A673 (cell line): Measurements from ENCODE around the gene EPN2. TPM values are rescaled to one million over a fixed set of nuclear protein-coding genes. Genes with fewer than 3 reads are reported as not detected.

Experiments used
- BruUV-seq: library from RNA; stranded (reverse); fragments of 400-500 nt; replicated peaks from 2 replicates; lab custom pipeline; 2021; lab: Mats Ljungman, UMichigan
- CTCF ChIA-PET: fragments of 300-600 bp; sonication (Branson Sonifier 250); formaldehyde crosslinking; loops from one replicate; lab custom pipeline; 2022; ENCODE audit warnings: antibody characterized with exemption; lab: Charles Lee
- POLR2A ChIA-PET: fragments of 300-600 bp; sonication (Branson Sonifier 250); formaldehyde crosslinking; loops from one replicate; lab custom pipeline; 2022; ENCODE audit warnings: antibody characterized with exemption; ENCODE audit not compliant: low non-redundant PET; lab: Charles Lee
- DNase-seq: peaks from one replicate; pipeline ENCODE4 v3.0.0-alpha.2; 2015; ENCODE audit warnings: low spot score
- H3K27ac ChIP-seq: fragments of 200-600 bp; sonication (generic); 2 replicates; pipeline ENCODE4 v1.5.1; 2016; ENCODE audit warnings: mixed run types, low read depth, mild to moderate bottlenecking, mixed read lengths, antibody characterized with exemption, low read length; ENCODE audit not compliant: poor library complexity, severe bottlenecking
- H3K27me3 ChIP-seq: fragments of 200-600 bp; sonication (generic); replicated peaks from 2 replicates; pipeline ENCODE4 v1.6.1; 2017; ENCODE audit warnings: mixed run types, low read depth, mild to moderate bottlenecking, mixed read lengths, antibody characterized with exemption, low read length; ENCODE audit not compliant: insufficient read depth, poor library complexity
- H3K36me3 ChIP-seq: fragments of 200-600 bp; sonication (generic); 2 replicates; pipeline ENCODE4 v1.6.1; 2016; ENCODE audit warnings: mixed run types, mild to moderate bottlenecking, mixed read lengths, antibody characterized with exemption, low read length; ENCODE audit not compliant: insufficient read depth, poor library complexity, severe bottlenecking
- H3K4me1 ChIP-seq: fragments of 200-600 bp; sonication (generic); 2 replicates; pipeline ENCODE4 v1.6.1; 2017; ENCODE audit warnings: mixed run types, mild to moderate bottlenecking, mixed read lengths, antibody characterized with exemption, low read length; ENCODE audit not compliant: insufficient read depth, poor library complexity, severe bottlenecking
- H3K4me3 ChIP-seq: fragments of 200-600 bp; sonication (generic); 2 replicates; pipeline ENCODE4 v1.5.1; 2016; ENCODE audit warnings: low read depth, mixed run types, mild to moderate bottlenecking, mixed read lengths, low read length; ENCODE audit not compliant: poor library complexity, severe bottlenecking
- H3K9me3 ChIP-seq: fragments of 200-600 bp; sonication (generic); 2 replicates; pipeline ENCODE4 v1.6.1; 2016; ENCODE audit warnings: mixed run types, low read depth, mild to moderate bottlenecking, mixed read lengths, antibody characterized with exemption, low read length; ENCODE audit not compliant: poor library complexity, severe bottlenecking
- EZH2 ChIP-seq: fragments of 200-600 bp; sonication (generic); IDR thresholded peaks from 2 replicates; pipeline ENCODE4 v1.6.1; 2017; ENCODE audit warnings: borderline replicate concordance, low read depth, mild to moderate bottlenecking, mixed read lengths, antibody characterized with exemption, low read length; ENCODE audit not compliant: poor library complexity, severe bottlenecking
- intact Hi-C: fragments of 100-400 bp; cut with micrococcal nuclease; formaldehyde crosslinking; loops from one replicate; pipeline ENCODE4 v1.10.0; 2022; ENCODE audit not compliant: unreplicated experiment
- total RNA-seq: library from RNA; stranded (reverse); gene quantifications from 2 replicates; pipeline ENCODE4 v1.2.3, GENCODE V29; 2021
- TF ChIP-seq, protein P1 (sequence below): fragments of 300-800, 200-600 bp; sonication (generic); conservative IDR thresholded peaks from 2 replicates; pipeline ENCODE4 v1.5.1; 2017; ENCODE audit warnings: low read depth, mild to moderate bottlenecking, antibody characterized with exemption, low read length, moderate library complexity, mixed read lengths

EPN2 gene
- total RNA-seq, 1 experiment from 2014 or later = 52.0 TPM

DNA sequence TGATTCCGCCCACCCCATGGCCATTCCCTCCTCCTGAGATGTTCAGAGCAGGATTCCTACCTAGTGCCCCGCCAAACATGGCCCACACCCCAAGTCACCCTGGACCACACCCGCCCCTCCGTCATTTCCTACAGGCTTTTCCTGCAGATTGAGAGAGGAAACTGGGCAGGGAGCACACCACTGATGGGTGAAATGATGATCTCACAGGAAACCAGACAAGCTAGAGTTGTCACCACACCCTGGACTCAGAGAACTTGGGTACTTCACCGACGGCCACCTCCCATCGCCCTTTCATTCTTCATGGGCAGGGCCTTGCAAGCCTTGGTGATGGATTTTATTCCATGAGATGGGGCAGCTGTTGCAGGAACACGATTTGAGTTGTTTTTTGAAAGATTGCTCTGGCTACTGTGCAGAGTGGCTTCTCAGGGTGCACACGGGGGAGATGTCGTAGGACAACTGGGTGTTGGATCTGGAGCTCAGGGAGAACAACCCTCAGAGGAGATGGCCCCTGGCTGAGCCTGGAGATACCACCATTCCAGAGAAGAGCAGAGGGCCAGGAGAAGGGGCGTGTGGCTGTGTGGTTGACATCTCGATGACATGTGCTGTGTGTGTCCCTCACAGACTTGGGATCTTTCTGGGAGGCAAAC, 132.8 kb downstream of the EPN2 start:
- TF ChIP-seq, protein P1, sequence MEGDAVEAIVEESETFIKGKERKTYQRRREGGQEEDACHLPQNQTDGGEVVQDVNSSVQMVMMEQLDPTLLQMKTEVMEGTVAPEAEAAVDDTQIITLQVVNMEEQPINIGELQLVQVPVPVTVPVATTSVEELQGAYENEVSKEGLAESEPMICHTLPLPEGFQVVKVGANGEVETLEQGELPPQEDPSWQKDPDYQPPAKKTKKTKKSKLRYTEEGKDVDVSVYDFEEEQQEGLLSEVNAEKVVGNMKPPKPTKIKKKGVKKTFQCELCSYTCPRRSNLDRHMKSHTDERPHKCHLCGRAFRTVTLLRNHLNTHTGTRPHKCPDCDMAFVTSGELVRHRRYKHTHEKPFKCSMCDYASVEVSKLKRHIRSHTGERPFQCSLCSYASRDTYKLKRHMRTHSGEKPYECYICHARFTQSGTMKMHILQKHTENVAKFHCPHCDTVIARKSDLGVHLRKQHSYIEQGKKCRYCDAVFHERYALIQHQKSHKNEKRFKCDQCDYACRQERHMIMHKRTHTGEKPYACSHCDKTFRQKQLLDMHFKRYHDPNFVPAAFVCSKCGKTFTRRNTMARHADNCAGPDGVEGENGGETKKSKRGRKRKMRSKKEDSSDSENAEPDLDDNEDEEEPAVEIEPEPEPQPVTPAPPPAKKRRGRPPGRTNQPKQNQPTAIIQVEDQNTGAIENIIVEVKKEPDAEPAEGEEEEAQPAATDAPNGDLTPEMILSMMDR = no peak
- no peak for TF ChIP-seq EZH2
- intact Hi-C loops = no loop called here
- Histone ChIP-seq H3K4me1 (peaks cover under 1% of the 10 kb centered on the region), H3K27ac (no peak overlapping the region), H3K27me3 (no peaks in the 10 kb centered on the region), H3K4me3 (no peak overlapping the region), H3K36me3 (no peaks in the 10 kb centered on the region), H3K9me3 (no peaks in the 10 kb centered on the region)
- BruUV-seq = no TSS peak
- no peak for DNase-seq
- CTCF ChIA-PET = no interaction called here
- POLR2A ChIA-PET = no interaction called here

DNA sequence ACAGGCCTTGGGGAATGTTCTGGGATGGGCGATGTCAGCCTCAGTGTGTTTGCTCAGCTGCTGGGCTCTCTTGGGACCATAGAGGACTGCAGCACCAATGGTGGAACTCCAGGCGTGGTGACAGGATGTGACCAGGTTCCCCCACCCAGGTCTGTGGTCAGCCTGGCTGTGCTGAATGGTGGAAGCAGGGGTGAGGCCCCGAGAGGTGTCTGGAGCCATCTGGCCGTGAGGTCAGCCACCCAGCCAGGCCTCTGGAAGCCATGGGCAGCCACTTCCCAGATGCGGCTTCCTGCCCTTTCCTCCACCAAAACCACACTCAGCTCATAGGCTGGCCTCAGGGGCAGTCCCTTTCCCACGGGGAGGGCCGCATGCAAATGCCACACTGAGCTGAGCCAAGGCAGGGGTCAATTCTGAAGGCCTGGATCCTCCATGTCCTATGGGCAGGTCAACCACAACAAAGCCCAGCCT, 133.4 kb downstream of the EPN2 start:
- no peaks in the 10 kb centered on the region for H3K4me1 ChIP-seq
- no peak for DNase-seq
- intact Hi-C loops = no loop called here
- H3K27ac ChIP-seq = no peak overlapping the region
- H3K27me3 ChIP-seq = no peaks in the 10 kb centered on the region
- POLR2A ChIA-PET = no interaction called here
- no peaks in the 10 kb centered on the region for H3K9me3 ChIP-seq
- TF ChIP-seq EZH2 = no peak
- CTCF ChIA-PET = no interaction called here
- no peaks in the 10 kb centered on the region for H3K36me3 ChIP-seq
- no peak overlapping the region for H3K4me3 ChIP-seq
- no TSS peak for BruUV-seq

DNA sequence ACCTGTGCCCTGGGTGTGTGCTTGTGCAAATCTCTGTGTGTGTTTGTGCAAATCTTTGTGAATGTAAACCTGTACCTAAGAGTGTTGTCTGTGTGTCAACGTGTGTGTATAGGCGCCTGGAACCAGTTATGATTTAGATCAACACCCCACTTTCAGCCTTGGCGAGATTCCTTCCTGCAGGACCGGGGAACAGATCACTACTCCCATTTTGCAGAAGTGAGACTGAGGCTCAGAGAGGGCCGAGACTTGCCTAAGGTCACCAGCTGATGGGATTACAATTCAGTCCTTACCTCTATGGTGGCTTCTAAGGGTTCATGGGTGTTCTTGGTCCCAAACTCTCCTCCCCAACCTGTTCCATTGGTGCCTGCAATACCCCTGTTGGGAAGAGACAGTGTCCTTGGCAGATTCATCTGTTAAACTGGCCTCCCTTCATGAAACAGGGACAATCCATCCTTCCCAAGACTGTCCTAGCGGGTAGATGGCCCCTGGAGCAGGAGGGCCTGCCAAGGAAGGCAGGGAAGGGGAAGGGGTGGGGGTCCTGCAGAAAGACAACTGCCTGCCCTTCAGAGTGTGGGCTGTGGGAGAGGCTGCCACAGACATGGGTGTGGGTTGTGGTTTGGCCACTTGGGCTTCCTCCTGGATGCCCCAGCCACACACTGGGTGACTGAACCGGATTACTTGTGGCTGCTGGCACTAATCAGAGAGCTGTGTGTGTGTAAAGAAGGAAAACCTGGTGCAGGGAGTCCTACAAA, 134.3 kb downstream of the EPN2 start:
- ChIA-PET CTCF (no interaction called here), POLR2A (no interaction called here)
- Histone ChIP-seq H3K4me1 (no peaks in the 10 kb centered on the region), H3K9me3 (no peaks in the 10 kb centered on the region), H3K36me3 (no peaks in the 10 kb centered on the region), H3K4me3 (no peak overlapping the region), H3K27ac (no peak overlapping the region), H3K27me3 (no peaks in the 10 kb centered on the region)
- no peak for DNase-seq
- no TSS peak for BruUV-seq
- intact Hi-C loops = no loop called here
- TF ChIP-seq, protein P1 = no peak
- TF ChIP-seq EZH2 = no peak
